ENCODE data around the gene RSPH3. TPM values are rescaled to one million over a fixed set of nuclear protein-coding genes. Genes with fewer than 3 reads are reported as not detected.

The RSPH3 gene
- total and polyA plus RNA-seq, 4 donors = 4.4 to 16.8 (median 9.7) TPM

DNA sequence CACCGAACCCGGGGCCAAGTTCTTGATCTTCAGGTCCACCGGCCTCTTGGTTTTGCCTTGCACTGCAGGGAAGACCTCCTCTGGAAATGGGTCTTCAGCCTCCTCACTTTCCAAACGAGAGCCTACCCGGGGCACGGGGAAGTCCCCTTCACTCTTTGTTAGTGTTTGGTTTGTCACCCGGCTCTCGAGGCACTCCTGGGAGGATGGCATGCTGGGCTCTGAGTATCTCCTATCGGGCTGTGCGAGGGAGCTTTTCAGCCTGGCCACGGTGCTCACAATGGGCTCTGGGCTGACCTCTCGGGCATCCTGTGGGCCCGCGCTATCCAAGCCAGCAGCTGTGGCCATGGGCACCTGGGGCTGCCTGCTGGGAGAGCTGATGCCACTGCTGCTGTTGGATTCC lies 36.7 kb upstream of the RSPH3 start:
- no peaks in the 10 kb centered on the region for H3K9me3 ChIP-seq (ENCODE audit: control insufficient read depth in 4 of 4, insufficient read depth in 3 of 4, low read length in 3 of 4)
- TF ChIP-seq, protein P1, sequence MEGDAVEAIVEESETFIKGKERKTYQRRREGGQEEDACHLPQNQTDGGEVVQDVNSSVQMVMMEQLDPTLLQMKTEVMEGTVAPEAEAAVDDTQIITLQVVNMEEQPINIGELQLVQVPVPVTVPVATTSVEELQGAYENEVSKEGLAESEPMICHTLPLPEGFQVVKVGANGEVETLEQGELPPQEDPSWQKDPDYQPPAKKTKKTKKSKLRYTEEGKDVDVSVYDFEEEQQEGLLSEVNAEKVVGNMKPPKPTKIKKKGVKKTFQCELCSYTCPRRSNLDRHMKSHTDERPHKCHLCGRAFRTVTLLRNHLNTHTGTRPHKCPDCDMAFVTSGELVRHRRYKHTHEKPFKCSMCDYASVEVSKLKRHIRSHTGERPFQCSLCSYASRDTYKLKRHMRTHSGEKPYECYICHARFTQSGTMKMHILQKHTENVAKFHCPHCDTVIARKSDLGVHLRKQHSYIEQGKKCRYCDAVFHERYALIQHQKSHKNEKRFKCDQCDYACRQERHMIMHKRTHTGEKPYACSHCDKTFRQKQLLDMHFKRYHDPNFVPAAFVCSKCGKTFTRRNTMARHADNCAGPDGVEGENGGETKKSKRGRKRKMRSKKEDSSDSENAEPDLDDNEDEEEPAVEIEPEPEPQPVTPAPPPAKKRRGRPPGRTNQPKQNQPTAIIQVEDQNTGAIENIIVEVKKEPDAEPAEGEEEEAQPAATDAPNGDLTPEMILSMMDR (IDR thresholded peaks at IDR 0.05; ENCODE audit: control extremely low read depth, extremely low read depth) = no peak
- H3K27me3 ChIP-seq (ENCODE audit: control insufficient read depth in 3 of 3, insufficient read depth in 3 of 3, low read length in 2 of 3) = no peaks in the 10 kb centered on the region
- no peak overlapping the region for H3K4me3 ChIP-seq
- peaks cover 0 to 7% (median 0%) of the 10 kb centered on the region in 4 donors for H3K36me3 ChIP-seq (ENCODE audit: control insufficient read depth in 4 of 4, insufficient read depth in 4 of 4, low read length in 4 of 4)
- no peak overlapping the region for H3K9ac ChIP-seq (ENCODE audit: insufficient read depth in 1 of 2, low read length in 2 of 2)
- H3K27ac ChIP-seq (ENCODE audit: low read depth in 1 of 2, low read length in 1 of 2) = no peak overlapping the region
- DNase-seq (no peak), ATAC-seq (ENCODE audit: insufficient read depth, low FRiP score) (no peak)
- H3K4me1 ChIP-seq (ENCODE audit: control insufficient read depth in 5 of 5, insufficient read depth in 5 of 5, low read length in 5 of 5) = no peaks in the 10 kb centered on the region
- 83 to 85% methylated on average over 14 of the region's 14 CpGs for WGBS, 2 donors

DNA sequence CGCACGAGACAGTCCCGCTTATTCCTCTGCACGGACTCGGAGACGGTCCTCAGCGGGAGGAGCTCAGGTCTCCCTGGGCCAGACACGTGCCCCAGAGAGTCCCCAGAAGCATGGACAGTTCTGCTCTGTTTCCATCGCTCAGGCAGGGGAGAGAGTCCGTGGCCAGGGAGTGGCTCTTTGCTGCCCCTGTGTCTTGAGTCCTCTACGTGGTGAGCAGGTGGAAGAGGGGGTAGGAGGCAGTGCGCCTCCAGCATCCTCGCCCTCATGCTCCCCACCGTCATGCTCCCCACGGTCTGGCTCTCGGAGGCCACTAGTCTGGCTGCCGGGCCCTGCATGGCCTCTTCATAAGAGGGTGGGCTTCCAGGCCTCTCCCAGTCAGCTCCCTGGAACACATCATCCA lies 35.9 kb upstream of the RSPH3 start:
- H3K9me3 ChIP-seq (ENCODE audit: control insufficient read depth in 4 of 4, insufficient read depth in 3 of 4, low read length in 3 of 4) = no peaks in the 10 kb centered on the region
- H3K4me3 ChIP-seq = no peak overlapping the region
- no peak overlapping the region for H3K27ac ChIP-seq (ENCODE audit: low read depth in 1 of 2, low read length in 1 of 2)
- TF ChIP-seq, protein P1 (IDR thresholded peaks at IDR 0.05; ENCODE audit: control extremely low read depth, extremely low read depth) = no peak
- 92 to 96% methylated on average over 17 of the region's 17 CpGs for WGBS, 2 donors
- H3K4me1 ChIP-seq (ENCODE audit: control insufficient read depth in 5 of 5, insufficient read depth in 5 of 5, low read length in 5 of 5) = no peaks in the 10 kb centered on the region
- ATAC-seq (ENCODE audit: insufficient read depth, low FRiP score) = no peak
- H3K27me3 ChIP-seq (ENCODE audit: control insufficient read depth in 3 of 3, insufficient read depth in 3 of 3, low read length in 2 of 3) = no peaks in the 10 kb centered on the region
- DNase-seq = no peak
- H3K36me3 ChIP-seq (ENCODE audit: control insufficient read depth in 4 of 4, insufficient read depth in 4 of 4, low read length in 4 of 4) = peaks cover 0 to 7% (median 0%) of the 10 kb centered on the region in 4 donors
- no peak overlapping the region for H3K9ac ChIP-seq (ENCODE audit: insufficient read depth in 1 of 2, low read length in 2 of 2)

DNA sequence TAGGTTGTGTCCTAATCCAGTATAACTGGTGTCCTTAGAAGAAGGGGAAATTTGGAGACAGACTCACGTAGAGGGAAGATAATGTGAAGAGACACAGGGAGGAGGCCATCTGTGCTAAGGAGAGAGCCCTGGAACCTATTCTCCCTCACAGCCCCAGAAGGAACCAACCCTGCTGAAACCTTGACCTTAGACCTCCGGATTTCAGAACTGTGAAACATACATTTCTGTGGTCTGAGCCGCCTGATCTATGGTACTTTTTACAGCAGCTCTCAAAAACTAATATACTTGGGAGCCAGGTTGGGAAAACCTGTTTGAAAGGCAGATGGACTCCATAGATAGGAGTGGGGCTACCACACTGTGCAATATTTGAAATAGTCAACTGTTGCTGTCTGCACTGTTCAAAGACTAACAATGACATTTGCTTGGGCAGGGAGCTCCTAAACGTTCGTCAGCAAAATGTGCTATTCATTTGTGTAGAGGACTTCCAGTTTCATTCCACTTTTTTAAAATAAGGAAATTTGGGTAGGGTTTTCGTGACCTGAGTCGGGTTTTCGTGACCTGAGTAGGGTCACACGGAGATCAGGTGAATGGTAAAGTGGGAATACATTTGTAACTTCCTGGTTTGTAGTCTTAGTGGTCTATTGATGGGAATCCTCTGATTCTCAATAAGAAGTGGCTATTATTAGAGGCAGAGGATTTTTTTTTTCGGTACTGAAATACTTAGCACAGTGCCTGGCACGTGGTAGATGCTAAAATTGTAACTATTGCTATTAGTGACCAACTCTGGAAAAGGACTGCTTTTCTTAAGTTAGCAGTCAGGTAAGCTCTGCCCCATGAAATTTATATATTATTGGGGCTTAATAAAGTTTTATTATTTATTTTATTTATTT lies 33.4 kb upstream of the RSPH3 start:
- H3K4me1 ChIP-seq (ENCODE audit: control insufficient read depth in 5 of 5, insufficient read depth in 5 of 5, low read length in 5 of 5) = peaks cover 0 to 4% (median 0%) of the 10 kb centered on the region in 5 donors
- TF ChIP-seq, protein P1 (IDR thresholded peaks at IDR 0.05; ENCODE audit: control extremely low read depth, extremely low read depth) = no peak
- no peak overlapping the region for H3K9ac ChIP-seq (ENCODE audit: insufficient read depth in 1 of 2, low read length in 2 of 2)
- ATAC-seq (ENCODE audit: insufficient read depth, low FRiP score) = no peak
- H3K9me3 ChIP-seq (ENCODE audit: control insufficient read depth in 4 of 4, insufficient read depth in 3 of 4, low read length in 3 of 4) = no peaks in the 10 kb centered on the region
- H3K27ac ChIP-seq (ENCODE audit: low read depth in 1 of 2, low read length in 1 of 2) = peak overlapping the region in 1 of 2 donors; percentile 17
- no peak for DNase-seq
- 68 to 76% methylated on average over 11 of the region's 11 CpGs for WGBS, 2 donors
- peaks cover 0 to 7% (median 0%) of the 10 kb centered on the region in 4 donors for H3K36me3 ChIP-seq (ENCODE audit: control insufficient read depth in 4 of 4, insufficient read depth in 4 of 4, low read length in 4 of 4)
- H3K4me3 ChIP-seq = no peak overlapping the region
- no peaks in the 10 kb centered on the region for H3K27me3 ChIP-seq (ENCODE audit: control insufficient read depth in 3 of 3, insufficient read depth in 3 of 3, low read length in 2 of 3)
